Endothelial cell of umbilical vein (primary cell): Measurements from ENCODE around the gene MED17. TPM values are rescaled to one million over a fixed set of nuclear protein-coding genes. Genes with fewer than 3 reads are reported as not detected.

Experiments
- BruUV-seq: library from RNA; stranded (reverse); fragments of 400-500 nt; replicated peaks from 2 replicates; lab custom pipeline; 2021; lab: Mats Ljungman, UMichigan
- CTCF ChIA-PET: fragments of 300-600, 350-600 bp; sonication (Branson Sonifier 250); formaldehyde crosslinking; loops from one replicate; lab custom pipeline; 2021; ENCODE audit warnings: antibody characterized with exemption, inconsistent platforms; lab: Charles Lee
- POLR2A ChIA-PET: fragments of 300-600, 350-600 bp; sonication (Branson Sonifier 250); formaldehyde crosslinking; loops from one replicate; lab custom pipeline; 2021; ENCODE audit warnings: antibody characterized with exemption, inconsistent platforms; lab: Charles Lee
- DNase-seq: peaks from one replicate; pipeline ENCODE4 v3.0.0-alpha.2; 2011; ENCODE audit warnings: low read depth, low spot score
- FAIRE-seq: peaks from 2 replicates; lab custom pipeline; 2011; peaks lifted over from hg19 to GRCh38; lab: Jason Lieb, UNC
- H2AFZ ChIP-seq: 2 replicates; pipeline ENCODE4 v1.6.0; 2012; ENCODE audit warnings: low read depth, low read length, control low read depth, inconsistent platforms
- H3K27ac ChIP-seq: 2 replicates; pipeline ENCODE4 v1.5.1; 2011; ENCODE audit warnings: low read depth, mild to moderate bottlenecking, control low read depth, low read length, moderate library complexity; ENCODE audit not compliant: insufficient read depth
- H3K27me3 ChIP-seq, 2 experiments: 2 replicates each; pipeline versions ENCODE4 v1.6.0 to v1.6.1; 2011; ENCODE audit warnings: low read length in 2 of 2, mixed read lengths in 1 of 2; ENCODE audit not compliant: control insufficient read depth in 2 of 2, insufficient read depth in 2 of 2
- H3K36me3 ChIP-seq, 2 experiments: 2 replicates in 1 of 2; 3 replicates in 1 of 2; pipeline ENCODE4 v1.5.1; 2011; ENCODE audit warnings: low read length in 2 of 2, mild to moderate bottlenecking in 1 of 2, moderate library complexity in 1 of 2; ENCODE audit not compliant: control insufficient read depth in 2 of 2, insufficient read depth in 2 of 2; ENCODE audit errors: extremely low read depth in 1 of 2
- H3K4me1 ChIP-seq: 3 replicates; pipeline ENCODE4 v1.5.1; 2011; ENCODE audit warnings: mild to moderate bottlenecking, low read length; ENCODE audit not compliant: control insufficient read depth, insufficient read depth; ENCODE audit errors: extremely low read depth
- H3K4me2 ChIP-seq: 2 replicates; pipeline ENCODE4 v1.6.1; 2011; ENCODE audit warnings: low read length, control low read depth, mixed read lengths; ENCODE audit not compliant: insufficient read depth
- H3K4me3 ChIP-seq, 3 experiments: fragments of 200-600 bp in 1 of 3; sonication (generic), shearing (Covaris generic) in 1 of 3; replicated peaks in 1 of 3; 2 replicates each; pipeline ENCODE4 v1.5.1; 2011 to 2016; ENCODE audit warnings: control low read depth in 3 of 3, low read length in 3 of 3, mild to moderate bottlenecking in 2 of 3, inconsistent platforms in 1 of 3, low read depth in 1 of 3, moderate library complexity in 1 of 3; ENCODE audit not compliant: insufficient read depth in 1 of 3
- H3K79me2 ChIP-seq: 2 replicates; pipeline ENCODE4 v1.6.0; 2012; ENCODE audit warnings: low read length, inconsistent platforms; ENCODE audit not compliant: control insufficient read depth, insufficient read depth
- H3K9ac ChIP-seq: replicated peaks from 2 replicates; pipeline ENCODE3; 2011; ENCODE audit warnings: low read length, control low read depth; ENCODE audit not compliant: insufficient read depth; ENCODE audit errors: extremely low read depth
- H3K9me1 ChIP-seq: replicated peaks from 3 replicates; pipeline ENCODE4 v1.6.0; 2011; ENCODE audit warnings: mild to moderate bottlenecking, low read length; ENCODE audit not compliant: control insufficient read depth, insufficient read depth; ENCODE audit errors: extremely low read depth
- H3K9me3 ChIP-seq: replicated peaks from 2 replicates; pipeline ENCODE4 v1.5.1; 2012; ENCODE audit warnings: low read length, inconsistent platforms; ENCODE audit not compliant: control insufficient read depth, insufficient read depth
- H4K20me1 ChIP-seq: replicated peaks from 2 replicates; pipeline ENCODE3; 2011; ENCODE audit warnings: mild to moderate bottlenecking, low read length; ENCODE audit not compliant: control insufficient read depth, insufficient read depth; ENCODE audit errors: extremely low read depth
- EZH2 ChIP-seq: IDR thresholded peaks from 2 replicates; pipeline ENCODE4 v1.6.1; 2012; ENCODE audit warnings: borderline replicate concordance, low read depth, mild to moderate bottlenecking, moderate library complexity, low read length, inconsistent platforms; ENCODE audit not compliant: severe bottlenecking
- FOS ChIP-seq: IDR thresholded peaks from 2 replicates; pipeline ENCODE4 v1.6.1; 2011; ENCODE audit warnings: mild to moderate bottlenecking, low read length, moderate library complexity, borderline replicate concordance; ENCODE audit not compliant: insufficient read depth
- GATA2 ChIP-seq: IDR thresholded peaks from 2 replicates; pipeline ENCODE4 v1.7.0; 2011; ENCODE audit warnings: low read depth, mild to moderate bottlenecking, moderate library complexity, mixed read lengths, low read length; ENCODE audit not compliant: insufficient read length, insufficient read depth
- JUN ChIP-seq: IDR thresholded peaks from 2 replicates; pipeline ENCODE4 v1.6.1; 2011; ENCODE audit warnings: borderline replicate concordance, low read depth; ENCODE audit not compliant: insufficient read length, insufficient read depth
- MAX ChIP-seq: IDR thresholded peaks from 2 replicates; pipeline ENCODE4 v1.6.1; 2011; ENCODE audit not compliant: insufficient read depth, insufficient read length
- MYC ChIP-seq: IDR thresholded peaks from one replicate; pipeline ENCODE4 v1.6.1; 2011; ENCODE audit warnings: mild to moderate bottlenecking, low read depth, low read length
- POLR2A ChIP-seq: IDR thresholded peaks from 2 replicates; pipeline ENCODE4 v1.6.1; 2012; ENCODE audit warnings: low read depth, mild to moderate bottlenecking, control low read depth, low read length
- POLR2AphosphoS5 ChIP-seq: IDR thresholded peaks from 2 replicates; pipeline ENCODE4 v1.6.1; 2012; ENCODE audit warnings: low read depth, mild to moderate bottlenecking, control low read depth, low read length, moderate library complexity; ENCODE audit not compliant: insufficient read depth
- dilution Hi-C: fragments of 300-500 bp; cut with MboI; formaldehyde crosslinking; loops from one replicate; pipeline ENCODE4 v1.15.0; 2019; ENCODE audit warnings: low sequenced_read_pairs; ENCODE audit not compliant: extremely low pct_ligation_motif_present
- intact Hi-C: fragments of 100-400 bp; cut with micrococcal nuclease; formaldehyde crosslinking; loops from one replicate; pipeline ENCODE4 v1.10.0; 2022
- polyA plus RNA-seq, 4 experiments: library from polyadenylated mRNA; depleted of rRNA in 3 of 4; stranded (reverse) in 3 of 4; unstranded in 1 of 4; fragments of >200 nt; gene quantifications; 2 replicates each; pipeline versions ENCODE4 v1.2.1 to v1.2.3, GENCODE V29; 2011 to 2012; ENCODE audit warnings: missing spikeins in 1 of 4
- total RNA-seq: library from RNA; stranded (reverse); gene quantifications from 2 replicates; pipeline ENCODE4 v1.2.3, GENCODE V29; 2021
- TF ChIP-seq, protein P1 (sequence below), 2 donors: IDR thresholded peaks; 1 replicate in 1 of 2; 2 replicates in 1 of 2; pipeline ENCODE4 v1.5.1; 2011; ENCODE audit warnings: low read length in 2 of 2, mild to moderate bottlenecking in 2 of 2, moderate library complexity in 2 of 2, control low read depth in 1 of 2, inconsistent platforms in 1 of 2, low read depth in 1 of 2; ENCODE audit not compliant: insufficient read depth in 1 of 2; ENCODE audit errors: extremely low read depth in 1 of 2

Gene MED17
- total and polyA plus RNA-seq, 2 donors (not counting 3 experiments of a cell fraction or from before 2014, with no cell fraction given) = 11.3 to 40.6 TPM

DNA sequence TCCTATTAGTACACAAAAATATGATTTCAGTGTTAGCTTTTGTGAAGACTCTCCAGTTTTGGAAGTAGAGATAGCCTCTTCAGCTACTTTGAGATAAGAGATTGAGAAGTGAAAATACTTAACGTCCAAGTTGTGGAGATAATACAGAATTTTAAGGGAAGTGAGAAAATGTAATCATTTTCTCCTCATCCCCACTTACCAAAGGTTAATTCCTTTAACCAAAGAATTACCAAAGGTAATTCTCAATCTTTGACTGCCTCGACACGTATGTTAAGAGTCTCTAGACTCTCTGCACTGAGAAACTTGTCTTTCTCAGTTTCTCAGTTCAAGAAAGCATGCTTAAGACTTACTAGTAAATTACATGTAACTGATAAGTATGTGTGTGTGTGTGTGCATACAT, 27.3 kb upstream of the MED17 start:
- CTCF ChIA-PET = no interaction called here
- Histone ChIP-seq H3K27ac (no peak overlapping the region), H3K9me1 (no peaks in the 10 kb centered on the region), H3K9ac (no peak overlapping the region), H3K79me2 (no peaks in the 10 kb centered on the region), H4K20me1 (no peaks in the 10 kb centered on the region), H3K9me3 (no peaks in the 10 kb centered on the region), H2AFZ (no peak overlapping the region), H3K36me3 (peaks cover 0 to 7% of the 10 kb centered on the region in 2 experiments), H3K4me1 (no peaks in the 10 kb centered on the region), H3K27me3 (no peaks in the 10 kb centered on the region), H3K4me2 (no peak overlapping the region), H3K4me3 (no peak overlapping the region)
- FAIRE-seq (no peak), DNase-seq (no peak)
- POLR2A ChIA-PET = interaction anchor here (0.7 kb wide), 1 partner anchor 9 kb away, joined by 8 read pairs; no protein-coding TSS in a partner anchor
- TF ChIP-seq POLR2A (no peak), MAX (no peak), MYC (no peak)
- TF ChIP-seq, protein P1, sequence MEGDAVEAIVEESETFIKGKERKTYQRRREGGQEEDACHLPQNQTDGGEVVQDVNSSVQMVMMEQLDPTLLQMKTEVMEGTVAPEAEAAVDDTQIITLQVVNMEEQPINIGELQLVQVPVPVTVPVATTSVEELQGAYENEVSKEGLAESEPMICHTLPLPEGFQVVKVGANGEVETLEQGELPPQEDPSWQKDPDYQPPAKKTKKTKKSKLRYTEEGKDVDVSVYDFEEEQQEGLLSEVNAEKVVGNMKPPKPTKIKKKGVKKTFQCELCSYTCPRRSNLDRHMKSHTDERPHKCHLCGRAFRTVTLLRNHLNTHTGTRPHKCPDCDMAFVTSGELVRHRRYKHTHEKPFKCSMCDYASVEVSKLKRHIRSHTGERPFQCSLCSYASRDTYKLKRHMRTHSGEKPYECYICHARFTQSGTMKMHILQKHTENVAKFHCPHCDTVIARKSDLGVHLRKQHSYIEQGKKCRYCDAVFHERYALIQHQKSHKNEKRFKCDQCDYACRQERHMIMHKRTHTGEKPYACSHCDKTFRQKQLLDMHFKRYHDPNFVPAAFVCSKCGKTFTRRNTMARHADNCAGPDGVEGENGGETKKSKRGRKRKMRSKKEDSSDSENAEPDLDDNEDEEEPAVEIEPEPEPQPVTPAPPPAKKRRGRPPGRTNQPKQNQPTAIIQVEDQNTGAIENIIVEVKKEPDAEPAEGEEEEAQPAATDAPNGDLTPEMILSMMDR (IDR thresholded peaks at IDR 0.05; ENCODE audit: extremely low read depth in 1 of 2, insufficient read depth in 1 of 2, low read depth in 1 of 2, low read length in 2 of 2) = no peak
- BruUV-seq = no TSS peak
- dilution Hi-C loops = no loop called here
- intact Hi-C loops = no loop called here

DNA sequence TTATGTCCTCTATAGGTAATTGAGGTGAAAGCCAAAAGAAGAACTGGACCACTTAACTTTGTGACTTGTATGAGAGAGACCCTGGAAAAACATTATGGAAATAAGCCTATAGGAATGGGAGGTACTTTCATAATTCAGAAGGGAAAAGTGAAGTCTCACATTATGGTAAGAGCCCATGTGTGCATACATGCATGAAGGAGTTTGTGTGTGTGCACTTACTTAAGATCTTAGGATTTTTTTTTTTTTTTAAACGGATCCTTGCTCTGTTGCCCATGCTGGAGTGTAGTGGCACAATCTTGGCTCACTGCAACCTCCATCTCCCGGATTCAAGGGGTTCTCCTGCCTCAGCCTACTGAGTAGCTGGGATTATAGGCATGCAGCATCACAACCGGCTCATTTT, 26.8 kb upstream of the MED17 start:
- no peak overlapping the region for H3K9ac ChIP-seq
- BruUV-seq = no TSS peak
- peaks cover 0 to 7% of the 10 kb centered on the region in 2 experiments for H3K36me3 ChIP-seq
- H3K4me2 ChIP-seq = no peak overlapping the region
- dilution Hi-C loops (no loop called here), intact Hi-C loops (no loop called here)
- H2AFZ ChIP-seq = no peak overlapping the region
- H3K27me3 ChIP-seq = no peaks in the 10 kb centered on the region
- H4K20me1 ChIP-seq = no peaks in the 10 kb centered on the region
- no peaks in the 10 kb centered on the region for H3K9me3 ChIP-seq
- no peaks in the 10 kb centered on the region for H3K79me2 ChIP-seq
- DNase-seq (no peak), FAIRE-seq (no peak)
- H3K4me1 ChIP-seq = no peaks in the 10 kb centered on the region
- H3K27ac ChIP-seq = no peak overlapping the region
- H3K9me1 ChIP-seq = no peaks in the 10 kb centered on the region
- no peak for TF ChIP-seq MYC
- TF ChIP-seq GATA2 = no peak
- no peak for TF ChIP-seq FOS
- no peak for TF ChIP-seq MAX
- no peak for TF ChIP-seq EZH2
- TF ChIP-seq POLR2A = no peak
- no peak for TF ChIP-seq JUN
- TF ChIP-seq POLR2AphosphoS5 = no peak
- TF ChIP-seq, protein P1 (IDR thresholded peaks at IDR 0.05; ENCODE audit: extremely low read depth in 1 of 2, insufficient read depth in 1 of 2, low read depth in 1 of 2, low read length in 2 of 2) = no peak
- ChIA-PET POLR2A (no interaction called here), CTCF (no interaction called here)
- H3K4me3 ChIP-seq = no peak overlapping the region
